NCI-H1694 treated with DMSO at 0.1 percent for 48 hours (cell line): ENCODE data around the gene CORO2A.

ENCODE experiments used
- DNase-seq: peaks from one replicate; lab custom pipeline; 2025; lab: John Stamatoyannopoulos, UW

Gene CORO2A

GRCh38 chr9:98171176-98171925, 21.1 kb downstream of the CORO2A start:
- DNase-seq, result no peak

GRCh38 chr9:98168941-98169488, 23.4 kb downstream of the CORO2A start:
- no peak for DNase-seq

GRCh38 chr9:98168153-98168780, 24.2 kb downstream of the CORO2A start:
- DNase-seq, result no peak

GRCh38 chr9:98164912-98165311, 27.5 kb downstream of the CORO2A start:
- no peak for DNase-seq

GRCh38 chr9:98162613-98163012, 29.8 kb downstream of the CORO2A start:
- DNase-seq, result peak; percentile 73

- no peak for DNase-seq
Measured at GRCh38 chr9:98161851-98162250, 30.6 kb downstream of the CORO2A start.

- no peak for DNase-seq
Measured at GRCh38 chr9:98159790-98160189, 32.6 kb downstream of the CORO2A start.

GRCh38 chr9:98159301-98159700, 33.1 kb downstream of the CORO2A start:
- no peak for DNase-seq

- DNase-seq, result no peak
Measured at GRCh38 chr9:98158071-98158831, 34.2 kb downstream of the CORO2A start.

- DNase-seq, result no peak
Measured at GRCh38 chr9:98157372-98157771, 35.1 kb downstream of the CORO2A start.

GRCh38 chr9:98154678-98155077, 37.8 kb downstream of the CORO2A start:
- no peak for DNase-seq

- no peak for DNase-seq
Measured at GRCh38 chr9:98152526-98152925, 39.9 kb downstream of the CORO2A start.

GRCh38 chr9:98150721-98151120, 41.7 kb downstream of the CORO2A start:
- DNase-seq, result no peak

- DNase-seq, result no peak
Measured at GRCh38 chr9:98150164-98150563, 42.3 kb downstream of the CORO2A start.

GRCh38 chr9:98149422-98149821, 43.0 kb downstream of the CORO2A start:
- DNase-seq, result no peak

- DNase-seq, result no peak
Measured at GRCh38 chr9:98148486-98148885, 44.0 kb downstream of the CORO2A start.

- no peak for DNase-seq
Measured at GRCh38 chr9:98147582-98147981, 44.9 kb downstream of the CORO2A start.

- DNase-seq, result no peak
Measured at GRCh38 chr9:98146101-98146991, 46.1 kb downstream of the CORO2A start.

- DNase-seq, result no peak
Measured at GRCh38 chr9:98144631-98145030, 47.8 kb downstream of the CORO2A start.

GRCh38 chr9:98144076-98144475, 48.4 kb downstream of the CORO2A start:
- DNase-seq, result no peak

- DNase-seq, result no peak
Measured at GRCh38 chr9:98142925-98143481, 49.4 kb downstream of the CORO2A start.
